Adrenal gland (tissue), 5 donors: ENCODE results near the gene PPFIA4.

ENCODE experiments used
- POLR2A ChIP-seq, 2 donors: fragments of 450-650 bp; IDR thresholded peaks; one replicate each; pipeline ENCODE4 v1.6.1; 2017; ENCODE audit warnings: antibody characterized with exemption in 2 of 2, mild to moderate bottlenecking in 2 of 2, moderate library complexity in 1 of 2
- TF ChIP-seq, protein P1 (sequence below), 6 experiments: fragments of 450-650 bp in 4 of 6; fragments of 200-600 bp in 2 of 6; sonication (generic) in 1 of 6; IDR thresholded peaks; 1 replicate in 5 of 6; 2 replicates in 1 of 6; pipeline versions ENCODE4 v1.5.1 to v1.8.0; 2016 to 2021; ENCODE audit warnings: antibody characterized with exemption in 6 of 6, mild to moderate bottlenecking in 2 of 6, moderate library complexity in 1 of 6
- donor health status: DM: no; HTN: no; CAD: no.

DNA sequence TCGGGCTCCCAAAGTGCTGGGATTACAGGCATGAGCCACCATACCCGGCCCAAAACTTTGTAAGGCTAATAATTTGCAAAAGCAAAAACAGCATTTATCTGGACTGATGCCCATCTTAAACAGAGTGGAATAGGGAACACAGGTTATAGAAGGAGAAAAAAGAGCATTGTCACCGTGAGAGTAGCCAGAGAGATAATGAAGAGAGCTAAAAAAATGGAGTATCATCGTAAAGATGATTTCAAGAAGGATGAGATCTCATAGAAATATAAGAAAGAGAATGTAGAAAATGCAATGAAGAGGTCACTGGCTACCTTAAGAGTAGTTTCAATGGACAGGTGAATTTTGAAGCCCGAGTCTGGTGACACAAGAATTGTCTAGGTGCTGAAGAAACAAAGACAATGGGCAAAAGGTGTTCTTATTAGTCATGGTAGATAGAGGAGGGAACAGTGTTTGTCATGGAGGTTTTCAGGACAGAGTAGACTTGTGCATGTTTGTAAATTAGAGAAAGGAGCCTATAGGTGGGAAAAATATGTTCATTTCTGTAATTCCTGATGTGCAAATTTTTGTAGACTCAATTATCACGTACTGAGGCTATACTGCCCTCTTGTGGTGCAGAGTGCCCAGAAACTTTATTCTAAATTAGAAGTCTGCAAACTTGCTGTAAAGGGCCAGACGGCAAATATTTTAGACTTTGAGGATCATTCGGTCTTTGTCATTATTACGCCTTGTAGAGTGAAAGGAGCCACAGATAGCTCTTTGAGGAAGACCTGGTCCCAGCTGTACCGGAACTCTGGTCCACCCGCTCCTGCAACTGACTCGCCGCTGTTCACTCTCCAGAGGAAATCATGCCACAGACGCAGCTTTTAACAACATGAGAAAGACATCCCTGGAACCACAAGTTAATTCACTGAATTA lies 27.2 kb upstream of the PPFIA4 start:
- TF ChIP-seq, protein P1, sequence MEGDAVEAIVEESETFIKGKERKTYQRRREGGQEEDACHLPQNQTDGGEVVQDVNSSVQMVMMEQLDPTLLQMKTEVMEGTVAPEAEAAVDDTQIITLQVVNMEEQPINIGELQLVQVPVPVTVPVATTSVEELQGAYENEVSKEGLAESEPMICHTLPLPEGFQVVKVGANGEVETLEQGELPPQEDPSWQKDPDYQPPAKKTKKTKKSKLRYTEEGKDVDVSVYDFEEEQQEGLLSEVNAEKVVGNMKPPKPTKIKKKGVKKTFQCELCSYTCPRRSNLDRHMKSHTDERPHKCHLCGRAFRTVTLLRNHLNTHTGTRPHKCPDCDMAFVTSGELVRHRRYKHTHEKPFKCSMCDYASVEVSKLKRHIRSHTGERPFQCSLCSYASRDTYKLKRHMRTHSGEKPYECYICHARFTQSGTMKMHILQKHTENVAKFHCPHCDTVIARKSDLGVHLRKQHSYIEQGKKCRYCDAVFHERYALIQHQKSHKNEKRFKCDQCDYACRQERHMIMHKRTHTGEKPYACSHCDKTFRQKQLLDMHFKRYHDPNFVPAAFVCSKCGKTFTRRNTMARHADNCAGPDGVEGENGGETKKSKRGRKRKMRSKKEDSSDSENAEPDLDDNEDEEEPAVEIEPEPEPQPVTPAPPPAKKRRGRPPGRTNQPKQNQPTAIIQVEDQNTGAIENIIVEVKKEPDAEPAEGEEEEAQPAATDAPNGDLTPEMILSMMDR (IDR thresholded peaks at IDR 0.05), result peak; percentile 68 to 88 (median 74)
- no peak for TF ChIP-seq POLR2A (IDR thresholded peaks at IDR 0.05)
